Measurements from ENCODE around the gene EMILIN3. TPM values are rescaled to one million over a fixed set of nuclear protein-coding genes. Genes with fewer than 3 reads are reported as not detected.

EMILIN3 gene
- polyA plus RNA-seq, 2 of the 4 experiments (the other 2 are of a cell fraction), result 0.06 to 0.58 TPM

DNA sequence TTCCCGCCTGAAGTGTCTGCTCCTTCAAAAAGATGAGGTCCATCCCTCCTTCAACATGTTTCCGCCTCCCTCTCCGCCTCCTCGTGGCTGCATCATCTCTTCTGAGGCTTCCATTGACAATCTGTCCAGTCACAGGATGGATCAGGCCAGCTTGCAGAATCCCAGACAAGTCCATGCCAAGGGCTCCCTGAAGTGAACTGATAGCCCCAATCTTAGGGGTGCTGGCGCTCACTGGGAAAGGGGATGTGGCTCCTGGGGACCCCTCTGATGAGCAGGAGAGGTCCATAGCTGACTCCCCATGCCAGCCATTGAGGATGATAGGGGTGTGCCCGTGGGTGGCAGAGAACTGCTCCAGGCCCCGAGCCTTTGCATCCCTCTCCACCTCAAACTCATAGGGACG is 48.6 kb upstream of the EMILIN3 start (continued):
- TF ChIP-seq CTCF (IDR thresholded peaks at IDR 0.05), result no peak

DNA sequence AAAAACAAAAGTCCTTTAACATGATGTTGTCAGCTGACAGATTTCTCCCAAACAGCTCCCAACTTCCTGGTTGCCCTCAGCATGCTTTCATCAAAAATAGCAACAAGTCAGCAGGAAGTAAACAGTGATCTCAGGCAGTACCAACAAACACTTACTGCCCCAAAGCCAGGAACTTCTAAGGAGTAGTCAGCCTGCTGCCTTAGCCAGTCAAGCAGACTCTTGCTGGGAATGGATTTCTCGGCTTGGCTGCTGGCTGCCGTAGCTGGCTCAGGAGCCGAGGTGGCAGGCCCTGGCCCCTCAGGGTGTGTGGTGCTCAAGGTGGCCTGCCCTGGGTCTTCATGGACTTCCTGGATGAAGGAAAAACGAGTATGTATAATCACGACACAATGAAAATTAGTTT is 46.6 kb upstream of the EMILIN3 start:
- CTCF ChIA-PET, result interaction anchor here (1.0 to 1.4 kb wide), 3 partner anchors 15 to 74 kb away, joined by 3 read pairs; no protein-coding TSS in a partner anchor
- FAIRE-seq, result no peak
- WGBS (ENCODE audit: missing lambda C conversion rate), result 85% methylated on average over 5 of the region's 5 CpGs

GRCh38 chr20:41412324-41413120 is 45.9 kb upstream of the EMILIN3 start:
- ATAC-seq (no peak), FAIRE-seq (no peak)

More for the DNA sequence above, 46.6 kb upstream of the EMILIN3 start:
- H3K9me3 ChIP-seq, result no peaks in the 10 kb centered on the region
- DNase-seq (ENCODE audit: low read depth in 1 of 2, low spot score in 1 of 2) (peak in 1 of 2 experiments; percentile 14), ATAC-seq (no peak)
- H3K4me2 ChIP-seq, result no peak overlapping the region
- no peaks in the 10 kb centered on the region for H3K4me1 ChIP-seq
- POLR2A ChIA-PET, result no interaction called here
- no peak for TF ChIP-seq CEBPB (IDR thresholded peaks at IDR 0.05)
- no peak for TF ChIP-seq TP53 (CRISPR knock-in tag; IDR thresholded peaks at IDR 0.05)
- no peak for TF ChIP-seq FOSB (CRISPR knock-in tag; IDR thresholded peaks at IDR 0.05)
- TF ChIP-seq RCOR1 (IDR thresholded peaks at IDR 0.05; ENCODE audit: low read depth, low read length), result no peak
- no peak for TF ChIP-seq EHF (CRISPR knock-in tag; IDR thresholded peaks at IDR 0.05)
- no peak for TF ChIP-seq RARB (CRISPR knock-in tag; IDR thresholded peaks at IDR 0.05)
- TF ChIP-seq HOXB13 (CRISPR knock-in tag; IDR thresholded peaks at IDR 0.05; ENCODE audit: low read depth), result no peak
- TF ChIP-seq, protein P1, sequence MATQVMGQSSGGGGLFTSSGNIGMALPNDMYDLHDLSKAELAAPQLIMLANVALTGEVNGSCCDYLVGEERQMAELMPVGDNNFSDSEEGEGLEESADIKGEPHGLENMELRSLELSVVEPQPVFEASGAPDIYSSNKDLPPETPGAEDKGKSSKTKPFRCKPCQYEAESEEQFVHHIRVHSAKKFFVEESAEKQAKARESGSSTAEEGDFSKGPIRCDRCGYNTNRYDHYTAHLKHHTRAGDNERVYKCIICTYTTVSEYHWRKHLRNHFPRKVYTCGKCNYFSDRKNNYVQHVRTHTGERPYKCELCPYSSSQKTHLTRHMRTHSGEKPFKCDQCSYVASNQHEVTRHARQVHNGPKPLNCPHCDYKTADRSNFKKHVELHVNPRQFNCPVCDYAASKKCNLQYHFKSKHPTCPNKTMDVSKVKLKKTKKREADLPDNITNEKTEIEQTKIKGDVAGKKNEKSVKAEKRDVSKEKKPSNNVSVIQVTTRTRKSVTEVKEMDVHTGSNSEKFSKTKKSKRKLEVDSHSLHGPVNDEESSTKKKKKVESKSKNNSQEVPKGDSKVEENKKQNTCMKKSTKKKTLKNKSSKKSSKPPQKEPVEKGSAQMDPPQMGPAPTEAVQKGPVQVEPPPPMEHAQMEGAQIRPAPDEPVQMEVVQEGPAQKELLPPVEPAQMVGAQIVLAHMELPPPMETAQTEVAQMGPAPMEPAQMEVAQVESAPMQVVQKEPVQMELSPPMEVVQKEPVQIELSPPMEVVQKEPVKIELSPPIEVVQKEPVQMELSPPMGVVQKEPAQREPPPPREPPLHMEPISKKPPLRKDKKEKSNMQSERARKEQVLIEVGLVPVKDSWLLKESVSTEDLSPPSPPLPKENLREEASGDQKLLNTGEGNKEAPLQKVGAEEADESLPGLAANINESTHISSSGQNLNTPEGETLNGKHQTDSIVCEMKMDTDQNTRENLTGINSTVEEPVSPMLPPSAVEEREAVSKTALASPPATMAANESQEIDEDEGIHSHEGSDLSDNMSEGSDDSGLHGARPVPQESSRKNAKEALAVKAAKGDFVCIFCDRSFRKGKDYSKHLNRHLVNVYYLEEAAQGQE (IDR thresholded peaks at IDR 0.05), result no peak
- no peak for TF ChIP-seq CBX2 (IDR thresholded peaks at IDR 0.05; ENCODE audit: borderline replicate concordance, low read depth)
- TF ChIP-seq RNF2 (IDR thresholded peaks at IDR 0.05; ENCODE audit: borderline replicate concordance, low read depth), result no peak
- no peak for TF ChIP-seq ESRRA (IDR thresholded peaks at IDR 0.05; ENCODE audit: borderline replicate concordance, low read length)
- TF ChIP-seq ZFP36 (IDR thresholded peaks at IDR 0.05; ENCODE audit: borderline replicate concordance, partially characterized antibody), result no peak
- TF ChIP-seq CBX8 (IDR thresholded peaks at IDR 0.05), result no peak
- TF ChIP-seq MYC (IDR thresholded peaks at IDR 0.05; ENCODE audit: borderline replicate concordance, low read length), result no peak
- TF ChIP-seq MAZ (IDR thresholded peaks at IDR 0.05; ENCODE audit: borderline replicate concordance, low read depth, low read length), result no peak
- TF ChIP-seq CHD2 (IDR thresholded peaks at IDR 0.05; ENCODE audit: low read length, partially characterized antibody), result no peak
- H3K27ac ChIP-seq, result no peak overlapping the region
- H3K4me3 ChIP-seq, result no peak overlapping the region

More at GRCh38 chr20:41412324-41413120, 45.9 kb upstream of the EMILIN3 start:
- ChIA-PET POLR2A (no interaction called here), CTCF (interaction anchor here (1.0 to 2.0 kb wide), 5 partner anchors 13 to 185 kb away, joined by 3 to 10 read pairs (median 3); no protein-coding TSS in a partner anchor)
- no peak for TF ChIP-seq KDM5A (IDR thresholded peaks at IDR 0.05)
- TF ChIP-seq NFE2L2 (conservative IDR thresholded peaks at IDR 0.05; ENCODE audit: low read length), result no peak
- TF ChIP-seq MAX (IDR thresholded peaks at IDR 0.05), result no peak
- no peak for TF ChIP-seq NPAS2 (CRISPR knock-in tag; IDR thresholded peaks at IDR 0.05; ENCODE audit: borderline replicate concordance)
- TF ChIP-seq CTCF (IDR thresholded peaks at IDR 0.05), result no peak
- TF ChIP-seq KDM1A (IDR thresholded peaks at IDR 0.05; ENCODE audit: low read depth), result no peak
- TF ChIP-seq FOXS1 (CRISPR knock-in tag; IDR thresholded peaks at IDR 0.05), result no peak
- no peak for TF ChIP-seq HOXA7 (CRISPR knock-in tag; IDR thresholded peaks at IDR 0.05)
- TF ChIP-seq JUNB (IDR thresholded peaks at IDR 0.05), result no peak
- no peak for TF ChIP-seq ZC3H11A (IDR thresholded peaks at IDR 0.05)
- no peak for TF ChIP-seq RNF2 (IDR thresholded peaks at IDR 0.05; ENCODE audit: borderline replicate concordance, low read depth)
- no peak for TF ChIP-seq HDAC2 (IDR thresholded peaks at IDR 0.05)
- TF ChIP-seq HOXB5 (CRISPR knock-in tag; IDR thresholded peaks at IDR 0.05), result no peak
- TF ChIP-seq CBX2 (IDR thresholded peaks at IDR 0.05; ENCODE audit: borderline replicate concordance, low read depth), result no peak
- TF ChIP-seq ESRRA (IDR thresholded peaks at IDR 0.05; ENCODE audit: borderline replicate concordance, low read length), result no peak
- no peak overlapping the region for H3K27ac ChIP-seq
- no peaks in the 10 kb centered on the region for H3K4me1 ChIP-seq
- H3K4me3 ChIP-seq, result no peak overlapping the region
- DNase-seq (ENCODE audit: low read depth in 1 of 2, low spot score in 1 of 2), result no peak
- H3K9me3 ChIP-seq, result no peaks in the 10 kb centered on the region
- WGBS (ENCODE audit: missing lambda C conversion rate), result 90% methylated on average over 12 of the region's 12 CpGs
- H3K4me2 ChIP-seq, result no peak overlapping the region
